ENCODE results near the gene FAM110C.

GRCh38 chr2:19505-19904 is 26.8 kb downstream of the FAM110C start:
- no peak for TF ChIP-seq CTCF (IDR thresholded peaks at IDR 0.05; ENCODE audit: low read depth, low read length)
- TF ChIP-seq EZH2phosphoT487 (IDR thresholded peaks at IDR 0.05; ENCODE audit: low read depth): no peak

All from OCI-LY3 (cell line).